Measurements from ENCODE around the gene MTMR4.

GRCh38 chr17:58520843-58521430, 6.5 kb upstream of the MTMR4 start:
- TF ChIP-seq CTCF (IDR thresholded peaks at IDR 0.05) = no peak
- no peak for TF ChIP-seq POLR2A (IDR thresholded peaks at IDR 0.05)
- TF ChIP-seq EP300 (IDR thresholded peaks at IDR 0.05) = no peak
